Smooth muscle cell (in vitro differentiated cells): ENCODE data around the gene CDPF1. TPM values are rescaled to one million over a fixed set of nuclear protein-coding genes. Genes with fewer than 3 reads are reported as not detected.

Experiments used
- DNase-seq: peaks from one replicate; lab custom pipeline; 2025; ENCODE audit not compliant: unreplicated experiment; lab: John Stamatoyannopoulos, UW
- H2AFZ ChIP-seq: fragments of 200-600 bp; sonication (generic); 2 replicates; pipeline ENCODE4 v1.6.0; 2016; ENCODE audit warnings: antibody characterized with exemption, low read depth, mild to moderate bottlenecking
- H3F3A ChIP-seq: fragments of 200-600 bp; sonication (generic); 2 replicates; pipeline ENCODE4 v1.6.0; 2017; ENCODE audit warnings: antibody characterized with exemption, low read depth
- H3K27ac ChIP-seq: fragments of 200-600 bp; sonication (generic); 2 replicates; pipeline ENCODE4 v1.5.1; 2016; ENCODE audit warnings: low read depth, mild to moderate bottlenecking
- H3K27me3 ChIP-seq: fragments of 200-600 bp; sonication (generic); 2 replicates; pipeline ENCODE4 v1.6.1; 2016; ENCODE audit warnings: low read depth, mild to moderate bottlenecking
- H3K36me3 ChIP-seq: fragments of 200-600 bp; sonication (generic); 2 replicates; pipeline ENCODE4 v1.5.1; 2016; ENCODE audit warnings: low read depth
- H3K4me1 ChIP-seq: fragments of 200-600 bp; sonication (generic); 2 replicates; pipeline ENCODE4 v1.5.1; 2016; ENCODE audit warnings: low read depth
- H3K4me2 ChIP-seq: fragments of 200-600 bp; sonication (generic); 2 replicates; pipeline ENCODE4 v1.6.0; 2016; ENCODE audit warnings: mild to moderate bottlenecking
- H3K4me3 ChIP-seq: fragments of 200-600 bp; sonication (generic); 2 replicates; pipeline ENCODE4 v1.5.1; 2016; ENCODE audit warnings: mild to moderate bottlenecking
- H3K79me2 ChIP-seq: fragments of 200-600 bp; sonication (generic); 2 replicates; pipeline ENCODE4 v1.6.0; 2016; ENCODE audit warnings: low read depth, mild to moderate bottlenecking
- H3K9ac ChIP-seq: fragments of 200-600 bp; sonication (generic); 2 replicates; pipeline ENCODE4 v1.6.0; 2016; ENCODE audit warnings: low read depth
- H3K9me3 ChIP-seq: fragments of 200-600 bp; sonication (generic); replicated peaks from 2 replicates; pipeline ENCODE4 v1.5.1; 2016; ENCODE audit warnings: low read depth
- H4K20me1 ChIP-seq: fragments of 200-600 bp; sonication (generic); 2 replicates; pipeline ENCODE4 v1.6.0; 2016; ENCODE audit warnings: low read depth
- CTCF ChIP-seq: fragments of 200-600 bp; sonication (generic); IDR thresholded peaks from 2 replicates; pipeline ENCODE4 v1.5.1; 2017; ENCODE audit warnings: borderline replicate concordance, mild to moderate bottlenecking, antibody characterized with exemption; ENCODE audit not compliant: insufficient read depth, poor library complexity, severe bottlenecking
- WGBS: methylation state at CpG from one replicate; pipeline ENCODE4 v1.1.7; 2016; ENCODE audit warnings: low lambda C conversion rate; 5-methylcytosine and 5-hydroxymethylcytosine counted together
- polyA plus RNA-seq: library from polyadenylated mRNA; unstranded; fragments of >200 nt; fragmentation: Nextera tagmentation; extraction: Ambion mirVana; gene quantifications from 2 replicates; pipeline ENCODE4 v1.2.1, GENCODE V29; 2016
- total RNA-seq: library from RNA; depleted of rRNA; stranded (reverse); fragments of >200 nt; gene quantifications from 2 replicates; pipeline ENCODE4 v1.2.3, GENCODE V29; 2014

The CDPF1 gene
- total and polyA plus RNA-seq, 2 experiments from 2014 or later: 9.6 to 11.6 TPM

- Histone ChIP-seq H3K36me3 (peaks cover 4% of the 10 kb centered on the region), H3K4me1 (no peaks in the 10 kb centered on the region), H3K79me2 (no peaks in the 10 kb centered on the region), H3K27ac (no peak overlapping the region), H3F3A (no peaks in the 10 kb centered on the region), H3K27me3 (no peaks in the 10 kb centered on the region), H3K4me2 (no peak overlapping the region), H2AFZ (no peak overlapping the region), H3K4me3 (no peak overlapping the region), H4K20me1 (no peaks in the 10 kb centered on the region), H3K9me3 (no peaks in the 10 kb centered on the region), H3K9ac (no peak overlapping the region)
- TF ChIP-seq CTCF: no peak
- DNase-seq: no peak
- 96% methylated on average over 10 of the region's 10 CpGs for WGBS
Measured at GRCh38 chr22:46224898-46225290, 25.2 kb downstream of the CDPF1 start.

- Histone ChIP-seq H3K36me3 (peaks cover 4% of the 10 kb centered on the region), H4K20me1 (no peaks in the 10 kb centered on the region), H3K4me1 (no peaks in the 10 kb centered on the region), H3K9me3 (no peaks in the 10 kb centered on the region), H3K27me3 (no peaks in the 10 kb centered on the region), H3K9ac (no peak overlapping the region), H3F3A (no peaks in the 10 kb centered on the region), H3K79me2 (no peaks in the 10 kb centered on the region), H2AFZ (no peak overlapping the region), H3K4me2 (no peak overlapping the region), H3K4me3 (no peak overlapping the region), H3K27ac (no peak overlapping the region)
- no peak for TF ChIP-seq CTCF
- WGBS: 90% methylated on average over 23 of the region's 23 CpGs
- DNase-seq: no peak
Measured at GRCh38 chr22:46224044-46224897, 25.8 kb downstream of the CDPF1 start.

DNA sequence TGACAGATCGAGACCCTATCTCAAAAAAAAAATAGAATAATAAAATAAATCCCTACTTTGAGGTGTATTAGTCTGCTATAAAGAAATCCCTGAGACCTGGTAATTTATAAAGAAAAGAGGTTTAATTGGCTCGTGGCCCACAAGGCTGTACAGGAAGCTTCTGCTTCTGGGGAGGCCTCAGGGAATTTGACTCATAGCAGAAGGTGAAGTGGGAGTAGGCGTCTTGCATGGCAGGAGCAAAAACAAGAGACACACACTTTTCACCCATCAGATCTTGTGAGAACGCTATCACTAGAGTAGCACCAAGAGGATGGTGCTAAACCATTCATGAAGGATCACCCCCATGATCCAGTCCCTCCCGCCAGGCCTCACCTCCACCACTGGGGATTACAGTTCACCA is 29.2 kb downstream of the CDPF1 start:
- peaks cover 4% of the 10 kb centered on the region for H3K36me3 ChIP-seq
- no peak for TF ChIP-seq CTCF
- H2AFZ ChIP-seq: no peak overlapping the region
- no peak overlapping the region for H3K4me2 ChIP-seq
- no peaks in the 10 kb centered on the region for H3F3A ChIP-seq
- no peak overlapping the region for H3K4me3 ChIP-seq
- H3K9me3 ChIP-seq: no peaks in the 10 kb centered on the region
- WGBS: 94% methylated on average over 5 of the region's 5 CpGs
- no peak overlapping the region for H3K9ac ChIP-seq
- no peaks in the 10 kb centered on the region for H3K27me3 ChIP-seq
- no peak for DNase-seq
- no peak overlapping the region for H3K27ac ChIP-seq
- no peaks in the 10 kb centered on the region for H4K20me1 ChIP-seq
- no peaks in the 10 kb centered on the region for H3K79me2 ChIP-seq
- no peaks in the 10 kb centered on the region for H3K4me1 ChIP-seq

DNA sequence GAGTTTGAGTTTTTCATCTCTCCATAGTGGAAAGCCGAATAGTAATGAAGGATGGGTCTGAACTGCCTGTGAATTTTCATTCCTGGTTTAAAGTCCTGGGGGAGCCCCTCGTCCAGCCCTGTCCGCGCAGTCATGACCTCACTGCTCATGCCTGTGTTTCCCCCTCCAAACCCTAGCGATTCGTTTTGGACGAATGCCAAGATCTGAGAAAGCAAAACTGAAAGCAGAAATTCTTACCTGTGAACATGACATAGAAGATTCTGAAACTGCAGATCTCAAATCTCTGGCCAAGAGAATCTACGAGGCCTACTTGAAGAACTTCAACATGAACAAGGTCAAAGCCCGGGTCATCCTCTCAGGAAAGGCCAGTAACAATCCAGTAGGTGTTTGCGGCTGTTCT is 30.5 kb downstream of the CDPF1 start:
- Histone ChIP-seq H3K9ac (no peak overlapping the region), H3F3A (no peaks in the 10 kb centered on the region), H4K20me1 (no peaks in the 10 kb centered on the region), H3K4me3 (no peak overlapping the region), H3K4me1 (no peaks in the 10 kb centered on the region), H3K9me3 (no peaks in the 10 kb centered on the region), H3K79me2 (no peaks in the 10 kb centered on the region), H3K27ac (no peak overlapping the region), H2AFZ (no peak overlapping the region), H3K27me3 (no peaks in the 10 kb centered on the region), H3K4me2 (no peak overlapping the region), H3K36me3 (peaks cover 4% of the 10 kb centered on the region)
- TF ChIP-seq CTCF: no peak
- no peak for DNase-seq
- 97% methylated on average over 10 of the region's 10 CpGs for WGBS
